Activated CD4-positive, alpha-beta T cell treated with anti-CD3 and anti-CD28 coated beads, Interleukin-2, amount 50 U/mL, for 16 hours (primary cell): Measurements from ENCODE around the gene CPSF4L.

Experiments used
- DNase-seq: peaks from one replicate; pipeline ENCODE4 v3.0.0-alpha.2; 2020

Gene CPSF4L

DNA sequence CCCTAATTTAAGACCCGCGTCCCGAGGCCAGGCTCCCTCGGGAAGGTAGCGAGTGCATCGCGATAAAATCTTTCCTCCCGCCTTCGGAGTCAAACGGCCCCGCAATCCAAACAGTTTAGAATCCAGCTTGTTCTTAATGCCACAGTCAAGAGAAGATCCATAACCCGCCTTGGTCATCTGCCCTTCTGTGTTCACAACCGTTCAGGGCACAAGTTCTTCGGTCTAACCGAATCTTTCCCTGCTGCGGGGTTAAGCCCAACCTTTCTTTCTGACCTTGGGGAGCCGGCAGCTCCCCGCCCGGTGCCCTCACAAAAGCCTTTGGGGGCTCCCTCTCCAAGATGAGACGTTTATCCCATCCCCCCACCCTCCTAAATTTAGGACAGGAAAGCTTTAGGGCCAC, 30.3 kb downstream of the CPSF4L start:
- no peak for DNase-seq

DNA sequence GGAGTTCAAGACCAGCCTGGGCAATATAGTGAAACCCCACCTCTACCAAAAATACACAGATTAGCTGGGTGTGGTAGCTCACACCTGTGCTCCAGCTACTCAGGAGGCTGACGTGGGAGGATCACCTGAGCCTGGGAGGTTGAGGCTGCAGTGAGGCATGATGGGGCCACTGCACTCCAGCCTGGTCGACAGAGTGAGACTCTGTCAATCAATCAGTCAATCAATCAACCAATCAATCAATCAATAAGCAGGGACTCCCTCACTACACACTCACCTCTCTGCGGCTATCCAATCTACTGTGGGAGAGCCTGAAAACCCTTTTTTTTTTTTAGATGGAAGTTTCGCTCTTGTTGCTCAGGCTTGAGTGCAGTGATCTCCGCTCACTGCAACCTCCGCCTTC, 31.6 kb downstream of the CPSF4L start:
- DNase-seq, result no peak

DNA sequence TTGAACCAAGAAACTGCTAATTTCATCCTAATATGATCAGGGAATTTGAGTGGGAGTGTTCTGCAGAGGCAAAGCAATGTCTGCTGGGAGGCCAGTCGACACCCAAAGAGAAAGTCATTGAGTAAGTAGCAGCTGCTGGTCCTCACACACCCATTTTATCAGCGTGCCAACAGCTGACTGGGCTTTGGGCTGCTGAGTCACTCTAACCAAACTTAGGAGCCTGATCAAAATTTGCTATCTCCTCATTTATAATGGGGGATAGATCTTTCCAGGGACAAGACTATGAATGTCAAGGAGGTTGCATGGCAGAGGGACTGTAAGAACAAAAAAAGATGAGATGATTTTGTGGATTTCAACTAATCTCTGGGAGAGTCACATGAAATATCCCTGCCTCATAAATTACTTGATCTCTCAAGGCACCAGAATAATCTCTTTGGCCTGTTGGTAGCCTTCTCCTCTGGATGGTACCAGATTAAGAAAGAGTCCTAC, 32.9 kb downstream of the CPSF4L start:
- peak; percentile 74 for DNase-seq

DNA sequence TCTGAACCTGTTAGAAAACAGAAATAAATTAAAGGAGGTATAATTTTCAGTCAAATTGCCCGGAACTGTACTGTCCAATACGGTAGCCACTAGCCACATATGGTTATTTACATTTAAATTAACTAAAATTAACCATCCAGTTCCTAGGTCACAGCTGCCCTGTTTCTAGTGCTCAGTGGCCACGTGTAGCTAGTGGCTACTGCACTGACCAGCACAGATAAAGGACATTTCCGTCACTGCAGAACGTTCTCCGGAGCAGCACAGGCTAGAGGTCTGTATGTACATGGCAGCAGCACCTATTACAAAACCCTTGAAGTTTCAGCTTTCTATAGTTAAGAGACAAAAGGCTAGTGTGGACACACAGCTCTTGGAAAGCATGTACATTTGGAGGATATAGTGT, 33.7 kb downstream of the CPSF4L start:
- no peak for DNase-seq

DNA sequence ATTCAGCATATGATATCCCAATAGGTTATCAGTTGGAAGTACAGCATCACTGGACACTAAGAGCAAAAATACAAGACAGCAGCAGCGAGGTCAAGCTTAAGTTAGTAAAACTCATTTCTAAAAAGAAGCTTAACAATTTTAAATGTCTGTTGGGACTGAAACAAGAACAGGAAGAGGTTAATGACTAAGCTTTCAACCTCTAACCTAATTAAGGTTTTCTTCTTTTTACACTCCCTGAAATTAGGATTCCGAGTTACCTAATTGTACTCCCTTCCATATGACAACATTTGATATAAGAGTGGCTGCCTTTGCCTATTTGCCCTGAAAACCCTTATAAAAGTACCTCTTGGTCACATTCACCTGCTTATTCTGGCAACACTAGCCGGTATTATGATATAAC, 34.3 kb downstream of the CPSF4L start:
- peak; percentile 61 for DNase-seq

DNA sequence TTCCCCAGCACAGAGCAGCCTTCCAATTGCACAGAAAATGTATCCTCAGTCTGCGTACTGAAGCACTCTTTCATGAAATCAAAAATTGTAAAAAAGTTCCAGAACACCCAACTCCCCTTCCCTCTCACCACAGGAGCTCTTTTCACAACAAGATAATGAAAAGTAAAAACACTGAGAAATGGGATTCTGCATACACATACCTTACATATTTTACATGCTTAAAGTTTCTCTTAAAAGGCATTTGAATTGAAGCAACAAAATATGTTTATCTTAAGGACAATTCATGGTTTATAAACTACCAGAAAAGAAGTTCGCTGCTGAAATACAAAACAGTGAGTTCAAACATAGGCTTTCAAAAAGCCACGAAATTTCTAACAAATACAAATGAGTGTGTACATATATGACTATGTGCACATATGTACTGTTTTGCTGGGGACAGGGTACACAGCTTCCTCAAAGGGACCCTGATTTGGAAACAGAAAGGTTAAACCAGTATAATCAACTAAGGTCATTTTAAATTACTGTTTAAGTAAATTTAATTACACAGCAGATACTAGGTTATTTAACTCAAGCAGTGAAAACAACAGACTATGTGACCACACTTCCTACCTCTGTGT, 35.0 kb downstream of the CPSF4L start:
- DNase-seq, result peak; percentile 43

DNA sequence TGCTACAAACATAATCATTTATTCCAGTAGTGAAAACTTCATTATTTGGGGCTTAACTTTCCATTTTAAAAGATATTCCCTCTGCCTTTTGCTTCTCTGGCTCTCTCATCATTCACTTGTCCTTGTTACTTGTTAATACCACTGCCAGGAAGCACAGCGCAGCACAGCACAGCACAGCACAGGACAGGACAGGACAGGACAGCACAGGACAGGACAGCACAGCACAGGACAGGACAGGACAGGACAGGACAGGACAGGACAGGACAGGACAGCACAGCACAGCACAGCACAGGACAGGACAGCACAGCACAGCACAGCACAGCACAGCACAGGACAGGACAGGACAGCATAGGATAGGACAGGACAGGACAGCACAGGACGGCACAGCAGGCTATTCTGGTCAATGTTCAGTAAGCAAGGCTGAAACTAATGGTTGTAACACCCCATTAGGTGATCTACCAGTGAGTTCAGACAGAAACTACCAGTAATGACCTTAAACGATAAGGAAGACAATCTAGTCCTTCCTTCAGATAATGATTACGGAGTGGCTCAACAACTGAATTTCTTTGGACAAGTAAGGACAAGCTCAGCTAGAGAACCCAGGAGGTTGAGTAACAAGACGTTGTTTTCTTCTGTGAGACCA, 36.9 kb downstream of the CPSF4L start:
- DNase-seq, result no peak

DNA sequence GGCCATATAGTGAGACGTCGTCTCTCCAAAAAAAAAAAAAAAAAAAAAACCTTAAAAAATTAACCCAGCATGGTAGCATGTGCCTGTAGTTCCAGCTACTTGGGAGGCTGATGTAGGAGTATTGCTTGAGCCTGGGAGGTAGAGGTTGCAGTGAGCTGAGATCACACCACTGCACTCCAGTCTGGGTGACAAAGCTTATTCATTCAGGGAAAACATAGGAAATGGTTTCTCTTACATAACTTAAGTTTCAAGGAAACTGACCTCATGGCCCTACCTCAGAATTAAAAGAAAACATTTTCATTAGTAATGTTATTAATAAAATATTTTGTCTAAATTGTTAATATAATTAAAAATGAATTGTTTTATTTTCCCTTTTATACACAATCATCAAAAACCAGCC, 37.4 kb downstream of the CPSF4L start:
- peak; percentile 29 for DNase-seq

DNA sequence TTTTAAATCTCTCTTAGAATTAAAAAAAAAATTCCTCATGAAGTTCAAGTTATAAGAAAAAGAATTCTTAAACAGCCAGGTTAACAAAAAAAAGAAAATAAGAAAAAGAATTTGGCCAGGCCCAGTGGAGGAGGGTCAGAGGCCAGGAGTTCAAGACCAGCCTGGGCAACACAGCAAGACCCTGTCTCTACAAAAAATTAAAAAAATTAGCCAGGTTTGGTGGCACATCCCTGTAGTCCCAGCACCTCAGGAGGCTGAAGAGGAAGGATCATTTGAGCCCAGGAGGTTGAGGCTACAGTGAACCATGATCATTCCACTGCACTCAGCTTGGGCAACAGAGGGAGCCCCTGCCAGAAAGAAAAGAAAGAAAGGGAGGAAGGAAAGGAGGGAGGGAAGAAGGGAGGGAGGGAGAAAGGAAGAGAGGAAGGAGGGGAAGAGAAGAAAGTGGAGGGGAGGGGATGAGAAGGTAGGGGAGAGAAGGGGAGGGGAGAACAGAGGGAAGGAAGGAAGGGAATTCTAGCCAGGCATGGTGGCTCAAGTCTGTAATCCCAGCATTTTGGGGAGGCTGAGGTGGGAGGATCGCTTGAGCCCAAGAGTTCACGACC, 38.0 kb downstream of the CPSF4L start:
- no peak for DNase-seq

DNA sequence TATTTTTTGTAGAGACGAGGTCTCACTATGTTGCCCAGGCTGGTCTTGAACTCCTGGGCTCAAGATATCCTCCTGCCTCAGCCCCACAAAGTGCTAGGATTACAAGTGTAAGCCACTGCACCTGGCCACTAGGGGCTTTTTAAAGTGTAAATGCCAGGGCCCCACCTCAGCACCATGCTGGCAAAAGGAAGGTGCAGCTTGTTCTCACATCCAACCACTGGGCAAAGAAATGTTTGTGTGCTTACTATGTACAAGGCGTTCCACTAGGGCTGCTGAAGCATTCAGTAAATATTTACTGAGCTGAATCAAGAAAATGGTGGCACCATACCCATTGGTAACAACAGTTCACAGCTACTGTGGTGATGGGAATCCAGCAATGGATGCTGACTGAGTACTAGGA, 46.2 kb downstream of the CPSF4L start:
- DNase-seq, result no peak

DNA sequence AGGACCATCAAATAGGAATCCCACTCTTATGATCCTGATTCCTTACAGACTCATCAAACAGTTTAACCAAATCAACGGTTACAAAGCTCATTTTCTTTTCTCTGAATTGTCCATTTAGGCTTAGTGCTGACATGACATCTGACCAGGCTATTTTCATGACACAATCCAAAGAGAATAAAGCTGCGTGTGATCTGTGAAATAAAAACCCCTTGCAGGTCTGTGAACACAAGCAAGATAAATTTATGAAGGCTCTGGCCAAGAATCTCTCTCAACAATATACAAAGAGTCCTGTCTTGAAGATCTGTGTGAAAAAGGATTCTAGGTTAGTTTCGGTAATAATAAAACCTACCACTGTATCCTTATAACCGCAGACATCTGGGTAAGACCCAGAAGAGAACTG, 46.8 kb downstream of the CPSF4L start:
- DNase-seq, result no peak

DNA sequence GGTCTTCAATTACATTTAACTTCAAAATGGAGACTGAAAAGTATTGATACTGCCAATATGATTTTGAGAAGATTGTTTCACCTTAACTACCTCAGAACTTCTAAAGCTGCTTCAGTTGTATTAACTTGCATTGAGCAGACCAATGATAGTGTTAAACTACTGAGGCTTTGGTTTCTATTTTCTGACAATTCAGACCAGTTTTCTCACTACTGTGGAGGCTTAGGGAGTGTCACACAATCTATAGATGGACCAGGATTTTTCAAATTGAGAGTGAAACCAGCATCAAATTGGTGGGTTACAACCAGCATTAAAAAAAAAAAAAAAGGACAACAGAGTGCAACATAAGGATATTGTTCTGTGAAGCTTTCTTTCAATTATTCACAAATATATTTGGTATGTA, 47.7 kb downstream of the CPSF4L start:
- DNase-seq, result no peak

DNA sequence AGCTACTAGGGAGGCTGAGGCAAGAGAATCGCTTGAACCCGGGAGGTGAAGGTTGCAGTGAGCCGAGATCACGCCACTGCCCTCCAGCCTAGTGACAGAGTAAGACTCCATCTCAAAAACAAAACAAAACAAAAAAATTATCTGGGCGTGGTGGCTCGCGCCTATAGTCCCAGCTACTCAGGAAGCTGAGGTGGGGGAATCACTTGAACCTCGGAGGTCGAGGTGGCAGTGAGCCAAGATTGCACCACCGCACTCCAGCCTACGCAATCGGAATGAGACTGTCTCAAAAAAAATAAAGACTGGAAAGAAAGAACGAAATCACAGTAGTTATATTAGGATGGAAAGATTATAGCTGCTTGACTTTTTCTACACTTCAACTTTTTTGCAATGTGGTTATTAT, 49.9 kb downstream of the CPSF4L start:
- DNase-seq, result no peak

DNA sequence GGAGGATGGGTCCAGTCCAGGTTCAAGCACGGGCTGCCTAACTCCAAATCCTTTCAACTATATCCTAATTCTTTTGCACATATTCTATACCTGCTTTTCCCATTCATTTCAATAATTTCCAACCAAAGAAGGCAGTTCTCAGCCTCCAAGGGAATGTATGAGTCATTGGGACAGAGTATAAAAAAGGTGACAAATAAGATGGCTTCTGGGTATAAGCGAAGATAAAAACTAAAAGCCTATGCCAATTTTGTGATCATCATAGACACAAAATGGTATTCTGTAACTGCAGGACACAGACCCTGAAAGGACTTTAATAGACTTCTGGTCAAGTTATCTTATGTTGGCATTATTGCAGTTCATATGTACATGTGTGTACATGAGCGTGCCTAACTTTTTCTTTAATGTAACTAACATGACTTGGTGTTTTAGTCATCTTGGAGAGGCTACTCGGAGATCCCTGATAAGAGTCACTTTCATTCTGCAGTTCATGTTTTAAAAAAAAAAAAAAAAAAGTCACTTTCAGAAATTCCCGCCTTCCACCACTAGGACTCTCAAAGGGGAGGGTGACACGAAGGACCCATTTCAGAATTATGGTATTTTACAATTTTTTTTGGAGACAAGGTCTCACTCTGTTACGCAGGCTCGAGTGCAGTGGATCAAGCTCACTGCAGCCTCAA, 51.5 kb downstream of the CPSF4L start:
- no peak for DNase-seq

DNA sequence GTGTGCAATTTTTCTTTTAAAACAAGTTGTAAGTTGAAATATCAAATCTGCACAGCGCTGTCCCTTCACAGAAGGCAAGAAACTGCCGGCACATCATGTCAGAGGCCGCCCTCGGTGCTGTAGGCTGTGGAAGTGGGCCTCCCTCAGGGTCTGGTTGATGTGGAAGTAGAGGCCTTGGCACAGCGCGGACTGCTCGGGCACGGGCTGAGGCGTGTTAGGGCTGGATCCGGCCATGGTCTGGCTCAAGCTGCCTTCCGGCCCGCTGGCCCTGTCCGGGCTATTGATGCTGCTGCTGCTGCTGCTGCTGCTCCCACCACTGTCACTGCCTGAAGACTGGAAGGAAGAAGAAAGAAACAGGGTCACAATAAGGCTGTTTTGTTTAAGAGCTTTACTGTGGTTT, 52.2 kb downstream of the CPSF4L start:
- no peak for DNase-seq

DNA sequence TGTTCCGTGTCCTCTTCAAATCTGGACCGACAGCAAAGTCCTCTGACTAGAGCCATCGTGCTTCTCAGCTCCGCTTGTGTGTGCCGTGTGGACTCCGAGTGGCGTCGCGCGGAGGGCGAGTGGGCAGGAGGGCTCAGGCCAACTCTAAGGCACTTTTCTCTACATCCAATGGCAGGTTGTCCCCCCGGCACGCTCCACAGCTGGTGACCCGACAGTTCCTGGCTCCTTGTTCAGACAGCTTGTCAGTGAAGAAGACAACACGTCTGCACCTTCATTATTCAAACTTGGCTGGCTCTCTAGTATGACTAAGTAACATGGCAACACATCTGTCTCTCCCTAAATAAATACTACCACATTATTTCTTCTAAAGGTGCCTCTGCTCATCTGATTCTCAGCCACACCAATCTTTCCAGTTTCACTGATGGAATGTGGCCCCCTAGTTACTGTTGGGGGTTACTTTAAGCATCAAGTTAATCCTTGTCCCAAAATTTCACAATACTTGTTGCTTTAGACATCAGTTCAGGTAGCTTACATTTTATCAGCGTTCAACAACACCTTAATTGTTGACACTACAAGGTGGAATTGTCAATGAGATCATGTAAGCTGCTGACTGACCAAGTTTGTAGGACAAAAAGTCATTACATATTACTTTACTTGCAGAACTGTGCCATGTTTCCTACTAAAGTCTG, 53.4 kb downstream of the CPSF4L start:
- DNase-seq, result no peak

DNA sequence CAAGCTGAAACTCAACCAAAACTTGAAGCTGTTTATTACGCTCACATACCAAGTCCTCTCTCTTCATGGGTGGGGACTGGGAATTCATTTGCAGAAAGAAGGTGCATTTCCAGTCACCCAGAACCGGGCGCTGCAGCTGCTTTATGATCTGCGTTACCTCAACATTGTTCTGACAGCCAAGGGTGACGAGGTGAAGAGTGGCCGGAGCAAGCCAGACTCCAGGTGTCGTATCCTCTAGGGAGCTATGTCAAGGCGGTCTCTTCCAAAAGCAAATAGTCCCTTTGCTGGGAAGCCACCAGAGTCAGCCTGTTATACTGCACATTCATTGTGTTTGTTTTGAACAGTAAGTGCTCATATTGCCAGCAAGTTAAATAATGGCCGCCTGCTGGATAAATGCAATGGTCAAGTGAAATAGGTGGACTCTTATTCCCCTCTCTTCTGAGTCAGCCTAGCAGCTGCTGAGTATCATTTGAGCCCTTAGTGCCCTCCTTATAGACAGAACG, 56.2 kb downstream of the CPSF4L start:
- DNase-seq, result no peak

DNA sequence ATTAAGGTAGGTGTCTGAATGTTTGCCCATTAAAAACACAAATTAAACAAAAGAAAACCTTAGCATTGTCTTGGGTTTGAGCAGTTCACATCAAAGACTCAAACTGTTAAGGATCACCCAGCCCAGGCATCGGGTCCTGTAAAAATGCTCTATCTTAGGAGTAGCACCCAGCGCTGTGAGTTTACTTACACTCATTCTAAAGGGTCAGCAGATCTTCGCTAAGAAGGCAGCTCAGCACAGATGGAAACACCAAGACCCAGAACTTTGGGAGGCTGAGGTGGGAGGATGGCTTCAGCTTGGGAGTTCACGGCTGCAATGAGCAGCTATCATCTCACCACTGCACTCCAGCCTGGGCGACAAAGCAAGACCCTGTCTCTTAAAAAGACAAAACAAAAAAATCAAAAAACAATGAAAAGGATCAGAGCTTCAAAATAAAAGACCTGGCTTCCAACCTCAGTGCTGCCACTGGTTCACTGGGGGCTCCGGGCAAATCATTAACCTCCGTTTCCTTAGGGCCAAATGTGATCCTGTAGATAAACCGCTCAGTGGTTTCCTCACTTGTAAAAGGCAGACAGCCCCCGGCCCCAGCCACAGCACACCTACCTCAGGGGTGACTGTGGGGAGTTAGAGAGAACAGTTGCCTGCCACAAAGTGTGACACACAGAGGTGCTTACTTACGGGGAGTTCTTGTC, 57.7 kb downstream of the CPSF4L start:
- DNase-seq, result peak; percentile 15

DNA sequence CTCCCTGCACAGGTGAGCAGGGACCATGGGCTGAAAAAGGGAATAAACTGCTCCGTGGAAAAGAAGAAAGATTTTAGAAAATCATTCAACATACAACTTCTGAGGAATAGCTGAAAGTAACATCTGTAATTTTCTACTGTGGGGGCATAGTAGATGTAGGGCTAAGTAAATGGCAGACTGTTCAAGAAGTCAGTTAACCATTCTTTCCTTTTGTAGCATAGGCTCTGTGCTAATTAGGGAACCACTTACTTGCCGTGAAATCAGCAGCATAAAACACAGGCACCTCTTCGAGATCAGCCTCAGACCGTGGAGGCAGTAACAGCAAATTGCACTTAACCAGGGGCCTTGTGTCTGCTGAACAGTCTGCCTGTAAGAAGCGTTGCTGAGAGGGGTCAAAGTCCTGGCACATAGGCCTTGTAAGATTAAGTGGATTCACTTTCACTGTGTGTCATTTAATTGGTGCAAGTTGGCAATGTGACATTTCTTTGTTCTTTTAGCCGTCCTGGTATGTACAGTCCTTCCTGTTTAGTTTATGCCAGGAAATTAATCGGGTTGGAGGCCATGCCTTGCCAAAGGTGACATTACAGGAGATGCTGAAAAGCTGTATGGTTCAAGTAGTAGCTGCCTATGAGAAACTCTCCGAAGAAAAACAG, 58.4 kb downstream of the CPSF4L start:
- DNase-seq, result peak; percentile 6

DNA sequence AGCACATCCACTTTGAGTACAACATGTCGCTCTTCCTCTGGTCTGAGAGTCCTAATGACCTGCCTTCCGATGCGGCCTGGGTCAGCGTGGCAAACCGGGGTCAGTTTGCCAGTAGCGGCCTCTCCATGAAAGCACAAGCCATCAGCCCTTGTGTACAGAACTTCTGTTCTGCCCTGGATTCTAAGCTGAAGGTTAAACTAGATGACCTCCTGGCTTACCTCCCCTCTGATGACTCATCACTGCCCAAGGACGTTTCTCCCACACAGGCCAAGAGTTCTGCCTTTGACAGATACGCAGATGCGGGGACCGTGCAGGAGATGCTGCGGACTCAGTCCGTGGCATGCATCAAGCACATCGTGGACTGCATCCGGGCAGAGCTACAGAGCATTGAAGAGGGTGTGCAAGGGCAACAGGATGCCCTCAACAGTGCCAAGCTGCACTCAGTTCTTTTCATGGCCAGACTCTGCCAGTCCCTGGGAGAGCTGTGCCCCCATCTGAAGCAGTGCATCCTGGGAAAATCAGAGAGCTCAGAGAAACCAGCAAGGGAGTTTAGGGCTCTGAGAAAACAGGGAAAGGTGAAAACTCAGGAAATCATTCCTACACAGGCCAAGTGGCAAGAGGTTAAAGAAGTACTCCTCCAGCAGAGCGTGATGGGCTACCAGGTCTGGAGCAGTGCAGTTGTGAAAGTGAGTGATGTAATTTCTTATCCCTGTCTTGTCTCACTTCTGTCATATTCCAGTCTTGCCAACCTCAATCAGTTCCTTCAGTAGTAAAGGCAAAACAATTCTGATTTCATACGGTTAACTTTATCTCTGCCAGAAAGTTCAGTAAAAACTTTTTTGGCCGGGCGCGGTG, 60.2 kb downstream of the CPSF4L start:
- DNase-seq, result no peak

DNA sequence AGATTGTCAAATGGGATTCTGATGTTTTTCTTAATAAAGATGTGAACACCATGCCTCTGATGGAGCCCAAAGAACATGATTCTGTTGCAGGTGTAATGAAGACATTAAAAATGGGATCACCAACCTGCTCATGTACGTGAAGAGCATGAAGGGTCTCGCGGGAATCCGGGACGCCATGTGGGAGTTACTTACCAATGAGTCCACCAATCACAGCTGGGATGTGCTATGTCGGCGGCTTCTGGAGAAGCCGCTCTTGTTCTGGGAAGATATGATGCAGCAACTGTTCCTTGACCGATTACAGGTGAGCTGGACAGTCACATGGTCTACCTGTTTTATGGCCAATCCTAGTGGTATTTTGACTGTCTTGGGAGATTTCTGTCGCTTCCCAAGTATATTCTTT, 61.2 kb downstream of the CPSF4L start:
- no peak for DNase-seq
